NCI-H82 (cell line): ENCODE measurements around the gene LPAR5.

Source experiments
- DNase-seq: peaks from one replicate; lab custom pipeline; 2025; lab: John Stamatoyannopoulos, UW

The LPAR5 gene

DNA sequence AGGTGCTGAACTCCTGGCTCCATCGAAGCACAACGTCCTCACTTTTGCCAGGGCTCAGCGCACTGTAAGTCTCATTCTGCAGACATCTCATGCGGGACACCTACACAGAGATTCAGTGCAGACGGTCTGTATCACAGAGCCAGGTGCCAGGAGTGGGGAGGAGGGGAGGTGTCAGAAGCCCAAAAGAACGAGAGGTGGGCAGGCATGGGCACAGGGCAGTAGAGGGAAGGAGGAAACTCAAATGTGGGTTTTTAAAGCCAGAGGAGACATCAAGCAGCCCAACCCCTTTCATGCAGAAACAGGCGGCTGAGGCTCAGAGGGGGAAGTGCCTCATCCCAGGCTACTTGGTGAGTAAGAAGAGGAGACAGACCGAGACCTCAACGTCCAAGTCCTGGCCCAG lies 2.5 kb upstream of the LPAR5 start:
- DNase-seq = no peak

DNA sequence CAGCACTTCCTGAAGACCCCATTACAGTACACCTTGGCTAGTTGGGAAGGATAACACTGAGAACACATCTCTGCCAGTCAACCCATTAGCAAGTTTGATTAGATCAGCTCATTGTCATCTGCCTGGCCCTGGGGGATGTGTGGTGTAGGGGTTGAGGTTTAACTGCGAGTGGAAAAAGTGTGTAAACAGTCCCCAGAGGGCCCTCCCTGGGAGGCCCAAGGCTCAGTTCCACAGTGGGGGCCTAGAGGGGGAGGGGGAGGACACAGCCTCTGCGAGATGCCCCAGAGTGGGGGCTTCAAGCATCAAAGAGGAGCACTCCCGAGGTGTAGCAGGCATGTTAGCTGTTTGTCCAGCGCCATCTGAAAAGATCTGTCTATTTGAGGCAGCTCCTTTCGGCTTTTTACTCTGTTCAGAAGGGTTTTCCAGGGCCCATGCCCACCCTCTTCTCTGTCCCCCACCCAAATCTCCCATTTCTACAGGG lies 344 bp downstream of the LPAR5 start:
- no peak for DNase-seq

DNA sequence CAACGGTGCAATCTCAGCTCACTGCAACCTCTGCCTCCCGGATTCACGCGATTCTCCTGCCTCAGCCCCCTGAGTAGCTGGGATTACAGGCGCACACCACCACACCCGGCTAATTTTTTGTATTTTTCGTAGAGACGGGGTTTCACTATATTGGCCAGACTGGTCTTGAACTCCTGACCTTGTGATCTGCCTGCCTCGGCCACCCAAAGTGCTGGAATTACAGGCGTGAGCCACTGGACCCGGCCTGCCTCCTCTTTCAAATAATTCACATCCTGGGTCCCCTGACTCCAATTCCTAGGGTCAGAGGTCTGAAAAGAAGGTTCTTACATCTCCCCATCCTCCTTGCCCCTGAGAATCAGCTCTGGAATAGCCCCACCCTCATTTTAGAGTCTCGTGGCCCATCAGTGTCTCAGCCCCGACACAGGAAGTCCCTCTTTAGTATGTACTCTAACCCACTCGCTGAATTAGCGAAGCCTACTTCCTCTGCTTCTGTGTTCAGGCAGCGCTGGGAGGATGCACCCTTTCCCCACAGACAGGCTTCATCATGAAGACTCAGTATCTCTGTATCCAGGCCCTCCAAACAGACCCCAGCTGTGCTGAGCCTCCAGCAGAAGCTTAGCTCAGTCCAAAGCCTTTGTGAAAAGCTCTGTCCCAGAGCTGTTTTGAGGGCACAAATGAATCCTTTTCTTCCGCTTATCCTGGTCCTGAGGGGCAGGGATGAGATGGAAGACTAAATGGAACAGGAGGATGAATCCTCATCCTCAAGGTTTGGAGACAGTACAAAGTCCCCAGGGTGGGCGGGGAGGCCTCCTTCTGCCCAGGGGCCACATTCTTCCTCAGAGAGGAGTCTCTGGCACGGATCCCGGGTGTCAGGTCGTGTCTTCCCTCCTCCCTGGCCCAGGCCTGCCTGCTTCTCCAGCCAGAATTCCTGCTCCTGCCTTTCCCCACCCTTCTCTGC lies 3.5 kb downstream of the LPAR5 start:
- DNase-seq = peak; percentile 48

DNA sequence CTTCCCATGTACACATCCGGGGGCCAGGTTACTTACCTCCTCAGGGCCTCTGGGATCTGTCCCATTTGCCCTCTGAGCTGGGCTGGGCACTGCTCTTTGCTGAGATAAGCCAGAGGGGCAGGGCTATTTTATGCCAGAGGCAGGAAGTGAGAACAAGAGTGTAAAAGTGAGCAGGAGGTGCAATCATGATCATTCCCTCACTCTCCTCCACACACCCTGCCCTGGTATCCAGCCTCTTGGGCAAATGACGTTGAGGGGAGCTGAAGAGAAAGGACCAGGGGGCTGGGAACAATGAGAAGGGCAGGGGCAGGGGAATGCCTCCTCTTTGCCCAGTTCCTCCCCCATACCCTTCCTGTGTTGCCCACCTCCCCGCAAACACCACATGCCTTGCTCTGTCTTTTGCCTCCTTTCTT lies 4.2 kb downstream of the LPAR5 start:
- no peak for DNase-seq

DNA sequence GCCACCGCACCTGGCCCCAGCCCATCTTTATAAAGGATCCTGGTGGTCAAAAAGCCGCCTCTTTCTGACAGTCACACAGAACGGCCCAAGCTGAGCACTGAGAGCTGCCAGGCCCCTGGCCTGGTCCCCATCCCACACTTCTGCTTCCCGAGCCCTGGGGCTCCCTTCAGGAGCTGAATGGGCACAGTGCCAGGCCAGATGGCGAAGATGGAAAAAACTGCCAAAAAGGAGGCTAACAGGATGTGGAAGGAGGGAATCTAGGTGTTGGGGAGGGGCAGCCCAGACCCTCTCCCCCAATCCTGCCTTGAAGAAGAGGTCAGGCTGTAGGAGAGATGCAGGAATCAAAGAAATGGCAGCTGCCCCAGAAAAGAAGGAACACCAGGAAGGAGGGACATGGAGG lies 5.0 kb downstream of the LPAR5 start:
- peak; percentile 60 for DNase-seq

DNA sequence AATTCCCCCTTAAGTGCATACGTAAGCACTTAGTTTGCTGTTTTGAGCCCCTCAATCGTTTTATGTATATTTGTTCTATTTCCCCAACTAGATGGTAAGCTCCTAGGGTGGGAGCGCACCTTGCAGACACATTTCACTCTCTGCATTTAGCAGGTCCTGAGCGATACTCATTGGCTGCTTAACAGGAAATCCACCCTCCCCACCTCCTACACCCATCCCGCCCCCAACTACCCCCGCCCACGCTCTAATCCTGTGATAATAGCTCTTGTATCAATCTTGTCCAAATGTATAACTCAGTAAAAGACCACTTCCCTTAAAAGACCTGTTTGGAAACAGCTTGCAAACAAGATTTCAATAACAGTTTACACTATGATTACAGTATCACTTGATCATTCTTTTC lies 8.1 kb downstream of the LPAR5 start:
- peak; percentile 92 for DNase-seq

DNA sequence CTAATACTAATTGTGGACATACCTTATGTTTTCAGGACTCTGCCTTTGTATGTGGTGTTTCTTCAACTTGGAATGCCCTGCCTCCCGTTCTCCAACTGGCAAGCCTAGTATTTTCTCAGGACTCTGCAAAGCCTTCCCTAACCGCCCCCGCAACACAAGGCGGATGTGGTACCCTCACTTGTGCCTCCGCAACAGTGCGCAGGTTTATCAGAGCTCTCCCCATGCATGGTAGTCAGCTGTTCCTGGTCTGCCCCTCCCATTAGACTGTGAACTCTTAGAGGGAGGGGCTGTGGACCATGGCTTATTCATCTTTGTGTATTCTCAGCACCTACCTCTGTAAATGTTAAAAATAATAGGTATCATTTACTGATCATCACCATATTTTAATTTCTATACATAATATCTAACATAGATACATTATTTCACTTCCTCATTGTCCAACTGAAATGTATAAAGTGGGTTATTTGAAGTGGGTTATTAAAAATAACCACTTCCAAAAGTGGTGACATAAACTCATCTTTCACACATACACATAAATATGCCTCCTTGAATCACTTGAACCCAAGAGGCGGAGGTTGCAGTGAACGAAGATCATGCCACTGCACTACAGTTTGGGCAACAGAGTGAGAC lies 9.0 kb downstream of the LPAR5 start:
- DNase-seq = no peak

DNA sequence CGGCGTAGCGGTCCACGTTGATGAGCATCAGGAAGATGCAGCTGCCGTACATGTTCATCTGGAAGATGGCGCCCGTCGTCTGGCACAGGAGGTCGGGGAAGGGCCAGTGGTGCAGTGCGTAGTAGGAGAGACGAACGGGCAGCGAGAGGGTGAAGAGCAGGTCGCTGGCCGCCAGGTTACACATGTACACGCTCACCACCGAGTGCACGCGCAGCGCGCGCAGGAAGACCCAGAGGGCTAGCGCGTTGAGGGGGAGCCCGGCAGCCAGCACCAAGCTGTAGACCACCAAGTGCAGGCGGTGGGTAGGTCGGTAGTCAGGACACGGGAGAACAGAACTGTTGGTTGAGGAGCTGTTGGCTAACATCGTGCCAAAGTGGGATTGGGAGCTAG lies 14.9 kb downstream of the LPAR5 start:
- no peak for DNase-seq

DNA sequence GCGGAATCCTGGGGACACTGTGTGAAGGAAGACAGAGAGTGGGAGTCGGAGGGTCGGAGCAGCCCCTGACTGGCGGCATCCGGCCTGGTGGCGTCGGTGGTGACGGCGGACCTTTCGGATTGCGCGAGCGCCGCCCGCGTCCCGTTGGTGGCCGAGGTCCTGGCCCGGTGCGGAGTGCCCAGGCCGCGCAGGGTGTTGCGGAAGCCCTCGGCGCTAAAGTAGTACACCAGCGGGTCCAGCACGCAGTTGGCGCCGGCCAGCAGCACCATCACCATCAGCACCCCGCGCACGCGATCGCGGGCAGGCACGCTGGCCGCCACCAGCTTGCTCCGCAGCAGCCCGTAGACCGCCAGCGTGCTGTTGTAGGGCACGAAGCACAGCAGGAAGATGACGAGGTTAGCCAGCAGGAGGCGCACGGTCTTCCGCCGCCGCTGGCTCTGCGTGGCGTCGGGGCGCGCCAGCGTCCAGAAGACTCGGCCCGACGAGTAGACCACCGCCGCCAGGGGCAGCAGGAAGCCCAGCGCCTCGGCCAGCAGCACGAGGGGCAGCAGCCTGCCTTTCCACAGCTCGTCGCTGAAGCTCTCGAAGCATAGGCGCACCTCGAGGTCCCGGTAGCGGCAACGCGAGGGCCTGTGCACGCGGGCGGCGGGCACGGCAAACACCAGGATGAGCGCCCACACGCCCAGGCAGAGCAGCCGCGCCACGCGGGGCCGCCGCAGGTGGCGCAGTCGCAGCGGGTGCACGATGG lies 15.4 kb downstream of the LPAR5 start:
- DNase-seq = no peak

DNA sequence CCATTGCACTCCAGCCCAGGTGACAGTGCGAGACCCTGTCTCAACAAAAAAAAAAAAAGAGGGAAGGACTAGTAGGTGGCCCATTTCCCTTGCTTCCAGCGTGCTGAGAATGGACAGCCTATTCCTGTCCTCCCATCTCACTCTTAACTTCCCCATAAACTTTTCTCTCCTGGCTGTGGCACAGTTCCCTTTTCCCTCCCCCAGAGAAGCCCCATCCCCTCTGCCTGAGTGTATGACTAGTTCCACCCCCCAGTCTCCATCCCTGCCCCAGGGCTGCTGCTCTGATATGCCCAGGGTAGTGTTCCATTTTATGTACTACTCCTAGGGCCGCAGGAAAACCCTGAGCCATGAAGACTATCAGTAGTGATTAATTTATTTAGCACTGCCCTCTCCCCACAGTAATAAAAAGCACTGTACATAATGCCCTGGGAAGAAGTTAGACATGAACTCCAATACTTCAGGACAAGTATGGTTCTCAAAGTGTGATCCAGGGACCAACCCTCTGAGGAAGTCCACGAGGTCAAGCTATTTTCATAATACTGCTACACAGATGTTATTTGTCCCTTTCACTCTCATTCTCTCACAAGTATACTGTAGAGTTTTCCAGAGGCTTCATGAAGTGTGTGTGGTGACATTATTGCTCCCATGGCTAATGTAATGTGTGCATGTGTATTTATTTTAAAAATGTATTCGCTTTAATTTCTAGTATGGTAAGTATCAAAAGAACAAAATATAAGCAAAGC lies 17.1 kb downstream of the LPAR5 start:
- no peak for DNase-seq

DNA sequence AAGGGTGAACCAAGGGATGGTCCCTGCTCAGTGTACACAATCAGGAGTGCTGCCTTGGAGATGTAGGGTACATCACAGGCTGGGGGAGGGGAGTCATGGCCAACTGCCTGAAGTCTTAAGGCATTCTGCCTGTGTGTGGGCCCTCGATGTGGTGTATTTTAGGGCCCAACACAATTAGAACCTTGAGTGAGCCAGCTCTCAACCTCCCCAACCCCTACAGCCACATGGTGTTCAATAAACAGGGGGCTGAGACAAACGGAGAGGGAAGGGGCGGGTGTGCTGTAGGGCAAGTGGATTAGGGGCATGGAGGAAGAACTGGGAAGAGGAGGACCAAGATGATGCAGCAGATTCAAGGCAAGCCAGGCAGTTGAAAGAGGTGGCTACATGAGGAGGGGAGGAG lies 20.0 kb downstream of the LPAR5 start:
- peak; percentile 42 for DNase-seq

DNA sequence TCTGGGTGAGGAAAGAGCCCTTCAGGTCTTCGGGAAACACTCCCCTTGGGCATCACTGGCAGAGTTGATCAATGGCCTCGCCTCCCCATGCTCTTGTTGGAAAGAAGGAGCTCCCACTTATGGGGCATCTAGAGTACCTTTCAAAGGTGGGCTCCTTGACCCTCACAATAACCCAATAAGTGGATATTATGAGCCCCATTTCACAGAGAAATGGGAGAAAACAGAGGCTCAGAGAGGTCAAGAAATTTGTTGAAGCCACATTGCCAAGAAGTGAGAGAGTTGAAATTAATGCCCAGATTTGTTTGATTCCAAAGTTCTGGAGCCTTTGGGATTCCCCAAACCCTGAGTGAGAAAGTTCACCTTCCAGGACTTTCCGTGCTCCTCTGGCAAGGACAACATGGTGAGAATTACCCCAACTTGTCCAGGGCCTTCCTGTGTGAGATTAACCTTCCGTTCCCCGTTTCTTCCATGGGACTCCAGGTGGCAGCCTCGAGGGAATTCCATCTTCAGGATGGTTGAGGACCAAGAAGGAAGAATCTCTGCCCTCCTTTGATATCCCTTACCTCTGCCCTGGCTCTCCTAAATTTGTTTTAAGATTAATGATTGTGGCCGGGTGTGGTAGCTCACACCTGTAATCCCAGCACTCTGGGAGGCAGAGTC lies 21.1 kb downstream of the LPAR5 start:
- peak; percentile 33 for DNase-seq

DNA sequence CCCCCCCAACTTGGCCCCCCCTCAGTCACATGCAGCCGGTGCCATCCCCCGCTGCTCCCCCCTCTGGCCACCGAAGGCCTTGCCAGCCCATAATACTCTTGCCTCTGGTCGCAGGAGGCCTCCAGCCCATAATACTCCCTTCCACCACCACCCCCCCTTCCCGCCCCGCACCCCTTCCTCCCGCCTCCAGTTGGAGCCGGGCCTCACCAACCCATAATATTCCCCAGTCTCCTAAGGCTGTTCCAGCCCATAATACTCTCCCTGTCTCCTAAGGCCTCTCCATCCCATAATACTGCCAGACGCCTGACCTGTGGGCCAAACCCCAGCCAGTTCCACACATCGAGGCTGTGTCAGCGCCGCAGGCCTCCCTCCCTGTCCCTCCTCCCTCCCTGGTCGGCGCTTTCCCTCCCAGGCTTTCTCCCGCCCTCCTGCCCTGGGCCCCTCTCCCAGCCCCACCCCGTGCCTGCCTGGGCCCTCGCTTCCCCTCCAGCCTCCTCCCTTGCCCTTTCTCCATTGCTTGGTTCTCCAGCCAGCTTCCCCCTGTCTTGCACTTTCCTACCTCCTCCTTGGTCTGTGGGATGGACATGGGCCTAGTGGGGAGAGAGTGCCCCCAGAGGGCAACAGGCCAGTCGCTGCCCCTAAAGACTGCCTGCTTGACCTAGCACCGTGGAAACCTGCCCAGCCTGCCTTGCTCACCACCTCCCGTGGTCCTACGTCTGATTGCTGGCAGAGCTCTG lies 21.8 kb downstream of the LPAR5 start:
- DNase-seq = peak; percentile 100

DNA sequence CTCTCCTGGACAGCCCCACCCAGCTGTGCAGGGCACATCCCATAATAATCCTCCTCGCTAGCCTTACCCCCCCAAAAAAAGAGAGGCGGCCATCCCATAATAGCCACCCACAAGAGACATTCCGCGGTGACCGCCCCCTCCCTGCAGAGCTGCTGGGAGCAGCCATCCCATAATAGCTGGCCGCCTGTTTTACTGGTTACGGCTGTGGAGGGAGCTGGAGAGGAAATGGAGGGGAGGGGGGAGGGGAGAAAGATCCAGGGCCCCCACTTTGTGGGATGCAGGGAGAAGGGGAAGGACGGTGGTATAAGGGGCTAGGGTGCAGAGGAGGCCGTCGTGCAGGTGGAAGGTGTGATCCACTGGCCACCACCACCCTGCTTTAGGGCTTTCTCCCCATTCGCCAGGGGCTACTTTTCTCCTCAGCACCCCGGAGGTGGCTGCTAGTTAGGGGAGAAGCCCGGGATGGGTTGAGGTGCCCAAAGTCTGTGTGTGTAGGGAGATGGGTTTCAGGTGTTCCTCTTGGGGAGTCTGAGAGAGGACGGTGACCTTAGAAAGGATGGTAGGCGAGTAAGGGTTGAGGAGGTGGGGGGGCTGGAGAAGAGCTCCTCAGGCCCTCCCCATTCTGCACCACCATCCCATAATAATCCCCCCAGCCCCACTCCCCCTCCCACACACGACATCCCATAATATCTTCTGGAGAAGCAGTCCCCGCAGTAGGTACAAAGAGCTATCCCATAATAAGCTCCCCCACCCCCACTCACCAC lies 22.6 kb downstream of the LPAR5 start:
- peak; percentile 97 for DNase-seq

DNA sequence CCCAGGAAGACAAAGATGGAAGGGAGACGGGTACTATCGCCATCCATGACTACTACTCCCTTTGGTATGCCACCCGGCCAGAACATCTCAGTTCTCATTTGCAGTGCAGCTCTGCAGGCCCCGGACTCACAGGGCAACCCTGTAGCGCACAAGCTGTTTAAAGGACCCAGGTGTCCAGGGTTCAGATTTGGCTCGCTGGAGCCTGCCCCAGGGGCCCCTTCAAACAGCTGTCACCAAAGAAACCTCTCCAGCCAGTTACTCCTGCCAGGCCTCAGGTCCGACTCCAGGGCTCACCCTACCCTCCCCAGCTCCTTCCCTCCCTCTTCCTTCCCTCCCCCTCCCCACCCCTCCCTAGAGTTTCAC lies 23.1 kb downstream of the LPAR5 start:
- DNase-seq = no peak

DNA sequence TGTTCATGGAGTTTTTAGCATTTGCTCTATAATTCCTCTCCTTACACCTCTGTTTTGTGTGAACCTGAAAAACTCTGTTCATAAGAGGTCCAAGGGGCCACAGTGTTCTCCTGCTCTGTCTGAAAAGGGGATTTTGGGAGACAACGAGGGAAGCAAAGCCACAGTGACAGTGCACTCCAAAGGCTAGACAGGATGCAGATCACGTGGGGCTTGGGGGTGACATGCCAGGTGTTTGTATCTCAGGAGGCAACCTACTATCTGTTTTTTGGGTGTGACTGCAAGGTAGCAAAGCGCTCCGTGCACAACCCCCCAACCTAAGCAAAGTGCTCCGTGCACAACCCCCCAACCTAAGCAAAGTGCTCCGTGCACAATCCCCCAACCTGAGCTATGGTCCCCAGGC lies 23.5 kb downstream of the LPAR5 start:
- peak; percentile 55 for DNase-seq

DNA sequence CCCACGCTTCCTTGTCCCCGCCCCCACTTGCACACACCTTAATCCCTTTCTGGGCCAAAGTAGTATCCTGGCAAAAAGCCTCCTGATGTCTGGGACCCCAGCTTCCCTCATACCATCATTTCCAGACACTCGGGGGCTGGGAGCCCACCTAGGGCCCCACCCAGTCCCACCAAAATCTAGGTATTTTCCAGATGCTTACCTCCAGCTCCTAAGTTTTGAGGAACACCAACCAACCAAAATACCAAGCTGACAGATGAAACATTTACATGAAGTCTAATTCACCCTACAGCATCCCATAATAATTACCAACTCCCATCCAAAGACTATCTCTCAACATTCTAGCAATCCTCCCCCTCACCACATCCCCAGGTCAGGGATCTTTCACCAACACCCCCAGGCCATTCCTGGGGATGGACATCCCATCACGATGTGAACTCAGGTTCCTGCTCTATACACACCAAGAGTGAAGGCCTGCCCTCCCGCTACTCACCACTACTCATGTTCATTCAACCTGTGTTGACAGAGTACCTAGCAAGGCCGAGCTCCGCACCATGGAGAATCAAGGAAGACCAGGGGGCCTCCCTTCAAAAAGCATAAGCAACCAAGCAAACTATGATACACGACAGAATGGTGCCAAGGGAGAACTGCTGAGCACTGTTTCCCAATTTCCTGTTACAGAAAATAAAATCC lies 27.0 kb downstream of the LPAR5 start:
- DNase-seq = peak; percentile 46

DNA sequence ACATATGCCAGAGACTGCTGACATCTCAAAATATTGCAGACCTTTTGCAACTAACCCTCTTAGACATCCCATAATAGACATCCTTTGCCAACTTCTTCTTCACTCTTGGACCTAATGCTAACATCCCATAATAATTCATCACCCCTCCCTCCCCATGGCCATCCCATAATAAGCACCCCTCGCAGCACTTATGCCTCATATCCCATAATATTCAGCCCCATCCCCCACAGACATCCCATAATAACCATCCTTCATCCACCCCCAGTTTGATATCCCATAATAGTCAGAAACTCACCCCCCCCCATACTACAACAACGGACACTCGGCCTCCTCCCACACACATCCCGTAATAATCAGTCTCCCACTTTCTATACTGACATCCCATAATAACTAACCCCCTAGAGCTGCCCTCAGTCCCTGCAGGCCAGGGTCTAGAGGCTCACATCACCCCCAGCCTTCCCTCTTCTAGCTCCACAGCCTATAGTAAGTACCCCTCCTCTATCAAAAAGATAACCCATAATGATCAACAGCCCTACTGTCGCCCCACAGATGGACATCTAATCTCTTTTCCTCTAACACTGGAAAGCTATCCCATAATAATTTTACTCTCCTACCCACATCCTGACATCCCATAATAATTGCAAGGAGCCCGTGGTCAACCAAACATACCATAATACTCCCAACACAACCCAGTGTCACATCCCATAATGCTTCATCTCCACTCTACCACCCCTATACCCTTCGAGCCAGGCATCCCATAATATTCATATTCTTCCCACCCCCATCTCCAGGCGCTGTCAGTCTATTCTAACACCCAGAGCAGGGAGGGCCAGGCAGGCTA lies 27.8 kb downstream of the LPAR5 start:
- DNase-seq = peak; percentile 95
